Measurements from ENCODE around the gene JARID2. TPM values are rescaled to one million over a fixed set of nuclear protein-coding genes. Genes with fewer than 3 reads are reported as not detected.

Gene JARID2
- total RNA-seq, 1 experiment from 2014 or later, result 23.6 TPM

DNA sequence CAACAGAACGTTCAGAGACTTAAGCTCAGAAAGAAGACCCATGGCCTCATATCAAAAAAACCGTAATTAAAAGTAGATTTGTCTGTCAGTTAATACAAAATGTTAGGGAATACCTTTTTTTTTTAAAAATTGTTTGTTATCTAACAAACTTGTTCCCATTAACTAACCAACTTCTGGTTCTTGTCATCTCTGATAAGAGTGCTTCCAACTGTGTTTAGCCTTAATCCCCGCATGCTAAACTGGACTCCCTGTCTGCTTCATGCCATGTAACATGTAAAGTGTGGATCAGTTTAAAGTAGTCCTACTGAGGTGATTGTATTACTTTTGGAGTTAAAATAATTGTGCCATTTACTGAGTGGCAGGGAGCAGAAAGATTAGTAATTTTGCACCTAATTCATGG, 6.3 kb downstream of the JARID2 start:
- H3K79me2 ChIP-seq (ENCODE audit: insufficient read depth, low read length), result peaks cover 90% of the 10 kb centered on the region
- H3K36me3 ChIP-seq (ENCODE audit: control insufficient read depth in 1 of 2, insufficient read depth in 2 of 2, low read length in 2 of 2), result no peaks in the 10 kb centered on the region
- ATAC-seq, result no peak
- intact Hi-C loops (cut with micrococcal nuclease), result loop anchor here (10.0 kb wide), 1 partner anchor 373 kb away; no protein-coding TSS in a partner anchor
- no peak overlapping the region for H3K4me2 ChIP-seq (ENCODE audit: low read length)
- TF ChIP-seq CTCF (IDR thresholded peaks at IDR 0.05 in 2 of 3, conservative IDR thresholded peaks at IDR 0.05 in 1 of 3; ENCODE audit: borderline replicate concordance in 1 of 3, insufficient read depth in 1 of 3, low read depth in 2 of 3, low read length in 2 of 3) (no peak), FOSL1 (IDR thresholded peaks at IDR 0.05; ENCODE audit: low read depth) (no peak), POLR2AphosphoS5 (IDR thresholded peaks at IDR 0.05; ENCODE audit: low read depth, low read length) (no peak), MAX (IDR thresholded peaks at IDR 0.05) (no peak), JUND (IDR thresholded peaks at IDR 0.05) (no peak), EZH2 (IDR thresholded peaks at IDR 0.05) (no peak), ZBTB33 (IDR thresholded peaks at IDR 0.05; ENCODE audit: extremely low read depth, insufficient replicate concordance, low read length) (no peak), SP1 (IDR thresholded peaks at IDR 0.05; ENCODE audit: low read depth) (no peak), RAD21 (IDR thresholded peaks at IDR 0.05; ENCODE audit: low read depth) (no peak), ZNF274 (IDR thresholded peaks at IDR 0.05; ENCODE audit: low read depth, low read length) (no peak), CBX3 (IDR thresholded peaks at IDR 0.05; ENCODE audit: low read depth) (no peak), POLR2A (IDR thresholded peaks at IDR 0.05; ENCODE audit: borderline replicate concordance, extremely low read depth, insufficient read depth, insufficient read length) (no peak), EGR1 (IDR thresholded peaks at IDR 0.05; ENCODE audit: low read depth) (no peak), SRF (IDR thresholded peaks at IDR 0.05; ENCODE audit: low read depth) (no peak), ELF1 (IDR thresholded peaks at IDR 0.05; ENCODE audit: borderline replicate concordance, low read depth) (no peak), SIN3A (IDR thresholded peaks at IDR 0.05; ENCODE audit: low read depth) (no peak), EZH2phosphoT487 (IDR thresholded peaks at IDR 0.05; ENCODE audit: borderline replicate concordance) (no peak)
- TF ChIP-seq, protein P1, sequence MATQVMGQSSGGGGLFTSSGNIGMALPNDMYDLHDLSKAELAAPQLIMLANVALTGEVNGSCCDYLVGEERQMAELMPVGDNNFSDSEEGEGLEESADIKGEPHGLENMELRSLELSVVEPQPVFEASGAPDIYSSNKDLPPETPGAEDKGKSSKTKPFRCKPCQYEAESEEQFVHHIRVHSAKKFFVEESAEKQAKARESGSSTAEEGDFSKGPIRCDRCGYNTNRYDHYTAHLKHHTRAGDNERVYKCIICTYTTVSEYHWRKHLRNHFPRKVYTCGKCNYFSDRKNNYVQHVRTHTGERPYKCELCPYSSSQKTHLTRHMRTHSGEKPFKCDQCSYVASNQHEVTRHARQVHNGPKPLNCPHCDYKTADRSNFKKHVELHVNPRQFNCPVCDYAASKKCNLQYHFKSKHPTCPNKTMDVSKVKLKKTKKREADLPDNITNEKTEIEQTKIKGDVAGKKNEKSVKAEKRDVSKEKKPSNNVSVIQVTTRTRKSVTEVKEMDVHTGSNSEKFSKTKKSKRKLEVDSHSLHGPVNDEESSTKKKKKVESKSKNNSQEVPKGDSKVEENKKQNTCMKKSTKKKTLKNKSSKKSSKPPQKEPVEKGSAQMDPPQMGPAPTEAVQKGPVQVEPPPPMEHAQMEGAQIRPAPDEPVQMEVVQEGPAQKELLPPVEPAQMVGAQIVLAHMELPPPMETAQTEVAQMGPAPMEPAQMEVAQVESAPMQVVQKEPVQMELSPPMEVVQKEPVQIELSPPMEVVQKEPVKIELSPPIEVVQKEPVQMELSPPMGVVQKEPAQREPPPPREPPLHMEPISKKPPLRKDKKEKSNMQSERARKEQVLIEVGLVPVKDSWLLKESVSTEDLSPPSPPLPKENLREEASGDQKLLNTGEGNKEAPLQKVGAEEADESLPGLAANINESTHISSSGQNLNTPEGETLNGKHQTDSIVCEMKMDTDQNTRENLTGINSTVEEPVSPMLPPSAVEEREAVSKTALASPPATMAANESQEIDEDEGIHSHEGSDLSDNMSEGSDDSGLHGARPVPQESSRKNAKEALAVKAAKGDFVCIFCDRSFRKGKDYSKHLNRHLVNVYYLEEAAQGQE (IDR thresholded peaks at IDR 0.05; ENCODE audit: low read depth), result no peak
- TF ChIP-seq, protein P2, sequence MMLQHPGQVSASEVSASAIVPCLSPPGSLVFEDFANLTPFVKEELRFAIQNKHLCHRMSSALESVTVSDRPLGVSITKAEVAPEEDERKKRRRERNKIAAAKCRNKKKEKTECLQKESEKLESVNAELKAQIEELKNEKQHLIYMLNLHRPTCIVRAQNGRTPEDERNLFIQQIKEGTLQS (IDR thresholded peaks at IDR 0.05), result no peak
- H3K9ac ChIP-seq (ENCODE audit: low read length), result no peak overlapping the region
- peaks cover 20 to 39% of the 10 kb centered on the region in 2 experiments for H3K4me1 ChIP-seq (ENCODE audit: control insufficient read depth in 1 of 2, insufficient read depth in 2 of 2, low read length in 2 of 2)
- BruUV-seq (replicated peaks), result no TSS peak
- H4K20me1 ChIP-seq (ENCODE audit: insufficient read depth), result no peaks in the 10 kb centered on the region
- no peak overlapping the region for H3K27ac ChIP-seq (ENCODE audit: low read depth, low read length)
- H3K4me3 ChIP-seq (replicated peaks in 1 of 2; ENCODE audit: low read depth in 1 of 2, low read length in 2 of 2), result no peak overlapping the region
- H3K27me3 ChIP-seq (ENCODE audit: insufficient read depth, low read length), result no peaks in the 10 kb centered on the region
- RAD21 ChIA-PET (ENCODE audit: low non-redundant PET in 1 of 2, low total read pairs in 2 of 2, uncharacterized antibody in 2 of 2, unreplicated experiment in 2 of 2), result no interaction called here
- no peaks in the 10 kb centered on the region for H3K9me2 ChIP-seq (ENCODE audit: insufficient read depth)
- POLR2A ChIA-PET, result no interaction called here
- no peak overlapping the region for H2AFZ ChIP-seq (ENCODE audit: low read depth, low read length, poor library complexity, severe bottlenecking)
- CTCF ChIA-PET, result no interaction called here
- DNase-seq (ENCODE audit: low read depth, low spot score), result no peak
- no peaks in the 10 kb centered on the region for H3K9me3 ChIP-seq (ENCODE audit: control insufficient read depth in 1 of 2, insufficient read depth in 1 of 2, low read depth in 1 of 2, low read length in 2 of 2)
